NCI-H2171 (cell line): Measurements from ENCODE around the gene LRP1B.
A peak's percentile ranks its signal among the peaks of the same experiment; 100 is the strongest.
"Not testable (repeated sequence)": the region's sequence is repeated elsewhere in the genome, so short reads cannot be mapped to it uniquely, and the experiment has no call there.

Source experiments
- DNase-seq: peaks from one replicate; lab custom pipeline; 2025; lab: John Stamatoyannopoulos, UW

LRP1B gene

DNA sequence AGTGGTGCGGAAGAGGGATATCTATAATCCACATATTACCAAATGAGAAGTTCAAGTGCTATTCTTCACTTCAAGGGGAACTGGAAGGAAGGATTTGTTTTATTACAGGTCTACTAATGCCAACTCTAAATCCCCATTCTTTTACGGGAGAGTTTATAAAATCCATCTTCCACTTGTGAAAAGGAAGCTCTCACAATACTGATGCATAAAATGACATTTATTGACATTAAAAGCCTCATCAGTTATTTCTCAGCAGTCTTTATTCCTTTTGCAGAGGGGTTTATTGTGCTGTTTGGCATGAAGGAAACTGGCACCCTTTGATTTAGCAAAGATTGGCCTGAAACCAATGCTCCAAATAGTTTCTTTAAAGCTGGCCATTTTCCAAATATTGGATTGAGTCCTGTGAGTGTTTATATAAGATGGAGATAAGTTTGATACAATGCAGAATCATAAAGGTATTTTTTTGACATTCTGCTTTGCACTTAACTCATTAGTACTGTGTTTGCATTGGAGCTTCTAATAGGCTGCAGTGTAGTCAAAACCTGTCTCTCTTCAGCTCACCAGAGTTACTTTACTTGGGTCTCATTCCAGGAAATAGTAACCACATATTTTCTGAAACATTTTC lies 26.6 kb downstream of the LRP1B start:
- no peak for DNase-seq

DNA sequence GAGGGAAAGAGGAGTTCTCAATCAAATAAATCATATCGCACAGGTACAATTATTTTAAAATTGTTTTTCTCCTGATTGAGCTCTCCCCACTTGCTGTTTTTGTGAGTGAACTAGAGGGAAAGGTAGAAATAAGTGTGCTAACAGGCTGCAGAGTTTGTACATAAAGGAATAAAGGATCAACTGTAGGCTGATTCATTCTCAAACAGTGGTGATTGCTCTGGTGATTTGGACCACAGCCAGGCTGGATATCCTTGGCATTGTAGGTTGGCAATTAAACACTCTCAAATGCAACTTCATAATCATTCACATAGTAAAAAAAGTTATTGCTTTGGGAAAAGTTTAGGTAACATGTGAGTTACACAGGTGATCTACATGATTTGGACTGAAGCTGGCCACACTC lies 29.8 kb downstream of the LRP1B start:
- no peak for DNase-seq

DNA sequence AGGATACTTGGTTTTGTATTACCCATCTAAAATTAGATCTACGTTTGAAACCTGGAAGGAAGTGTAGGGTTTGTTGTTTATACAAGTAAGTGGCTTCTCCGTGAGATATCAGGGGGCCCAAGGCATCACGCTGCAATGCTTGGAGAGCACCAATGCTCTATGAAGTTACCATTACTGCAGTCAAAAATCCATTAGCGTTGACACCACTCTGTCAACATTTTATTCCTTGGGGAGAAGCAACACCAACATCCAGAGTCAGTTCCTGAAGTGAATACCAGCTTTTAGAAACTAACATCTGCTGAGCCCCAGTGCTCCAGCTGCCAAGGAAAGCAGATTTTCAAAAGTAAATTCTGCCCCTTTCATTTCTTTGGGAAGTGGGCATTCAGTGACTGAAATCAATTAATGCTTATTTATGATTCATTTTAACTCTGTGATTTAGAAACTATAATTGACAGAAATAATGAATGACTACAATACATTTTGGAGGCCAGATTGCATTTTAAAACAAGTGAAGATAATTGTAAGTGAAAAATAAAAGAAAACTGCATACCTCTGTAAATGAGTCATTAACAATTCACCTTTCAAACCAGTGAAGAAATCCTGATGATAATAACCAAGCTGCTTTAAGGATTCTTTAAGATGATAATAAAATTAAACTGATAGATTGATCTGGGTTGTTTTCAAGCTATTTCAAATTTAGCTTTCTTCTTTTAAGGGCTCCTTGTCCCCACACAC lies 30.5 kb downstream of the LRP1B start:
- peak; percentile 60 for DNase-seq

- DNase-seq, result no peak
Observed at GRCh38 chr2:142097711-142098110, 33.1 kb downstream of the LRP1B start.

DNA sequence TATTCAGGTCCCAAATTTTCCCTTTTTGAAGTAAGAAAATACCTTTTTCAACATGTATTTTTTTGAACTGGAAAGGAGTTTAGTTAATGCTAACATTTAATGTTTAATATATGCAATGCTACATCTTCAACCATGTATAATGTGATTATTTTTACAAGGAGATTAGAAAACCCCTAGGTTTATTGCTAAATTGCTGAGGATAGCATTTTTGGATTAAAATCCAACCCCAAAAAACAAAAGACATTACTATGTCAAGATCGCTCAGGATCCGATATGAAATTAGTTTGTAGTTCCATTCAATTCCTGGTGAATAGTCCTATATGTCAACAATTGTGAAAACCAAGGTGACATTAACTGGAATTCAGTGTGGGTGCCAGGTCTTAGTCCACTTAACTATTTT lies 35.2 kb downstream of the LRP1B start:
- no peak for DNase-seq

- DNase-seq, result no peak
Observed at GRCh38 chr2:142094233-142094632, 36.6 kb downstream of the LRP1B start.

DNA sequence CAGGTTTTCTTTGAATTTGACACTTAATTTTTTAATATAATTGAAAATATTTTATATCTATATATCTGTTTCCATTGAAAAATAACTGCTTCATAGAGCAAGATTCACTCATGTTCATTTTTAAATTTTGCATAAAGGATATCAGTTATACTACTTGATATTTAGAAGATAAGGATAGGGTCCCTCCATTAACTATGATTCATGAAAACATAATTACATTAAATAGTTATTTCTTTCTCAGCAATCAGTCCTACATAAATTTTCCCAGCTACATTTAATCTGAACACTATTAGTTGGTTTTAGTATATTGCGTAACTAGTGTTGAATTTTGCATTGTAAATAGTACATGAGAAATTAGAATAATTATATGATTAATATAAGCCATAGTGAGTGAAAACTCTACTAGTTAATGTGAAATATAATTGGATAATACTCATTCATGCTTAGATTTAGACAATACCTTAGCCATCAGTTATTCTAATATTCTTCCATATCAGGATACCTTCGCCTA lies 42.7 kb downstream of the LRP1B start:
- no peak for DNase-seq

- DNase-seq, result not testable (repeated sequence)
Observed at GRCh38 chr2:142087585-142087984, 43.2 kb downstream of the LRP1B start.

DNA sequence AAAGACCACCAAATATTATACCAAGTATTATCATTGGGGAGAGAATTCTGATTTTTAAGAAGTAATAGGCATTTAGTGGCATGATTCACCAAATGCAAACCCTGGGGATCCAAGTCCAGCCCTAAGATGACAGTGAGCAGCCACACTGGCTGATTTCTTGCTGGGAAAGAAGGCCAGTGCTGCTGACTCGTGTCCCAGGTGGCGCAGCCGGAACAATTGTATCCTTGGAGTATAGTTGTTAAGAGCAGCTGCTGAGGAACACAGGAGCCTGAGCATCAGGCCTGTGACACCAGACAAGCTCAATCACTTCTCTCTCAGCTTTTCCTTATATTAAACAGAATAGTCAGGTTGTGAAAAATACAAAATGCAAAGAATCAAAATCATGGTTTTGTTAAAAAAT lies 48.4 kb downstream of the LRP1B start:
- DNase-seq, result no peak

GRCh38 chr2:142076317-142076716 lies 54.5 kb downstream of the LRP1B start:
- DNase-seq, result no peak

GRCh38 chr2:142075826-142076225 lies 55.0 kb downstream of the LRP1B start:
- DNase-seq, result no peak

DNA sequence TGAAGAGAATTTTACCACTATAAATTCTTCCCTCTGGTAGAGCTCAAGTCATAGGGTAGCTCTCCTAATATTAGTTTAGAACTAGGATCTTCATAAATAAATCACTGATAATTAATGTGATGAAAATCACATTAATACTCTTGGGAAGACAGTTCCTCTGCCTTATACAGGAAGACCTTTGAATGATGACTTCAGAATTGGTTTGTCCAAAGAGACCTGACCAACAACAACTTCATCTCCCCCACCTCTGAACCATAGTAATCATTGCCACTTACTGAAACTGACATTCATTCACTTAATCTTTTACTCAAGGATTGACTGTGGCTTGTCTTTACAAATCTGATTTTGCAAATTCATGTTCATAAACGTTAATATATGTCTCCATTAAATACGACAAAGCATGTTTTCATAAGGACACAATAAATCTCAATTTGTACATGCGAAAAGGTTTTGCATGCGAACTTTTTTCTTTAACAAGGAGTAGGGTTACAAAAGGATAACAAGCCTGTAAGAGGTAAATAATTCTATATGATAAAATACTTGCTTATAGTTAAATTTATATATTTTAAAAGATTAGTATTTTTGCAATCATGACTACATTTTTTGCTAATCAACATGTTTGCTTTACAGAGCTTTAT lies 61.4 kb downstream of the LRP1B start:
- no peak for DNase-seq

GRCh38 chr2:142065700-142066099 lies 65.1 kb downstream of the LRP1B start:
- peak; percentile 74 for DNase-seq

DNA sequence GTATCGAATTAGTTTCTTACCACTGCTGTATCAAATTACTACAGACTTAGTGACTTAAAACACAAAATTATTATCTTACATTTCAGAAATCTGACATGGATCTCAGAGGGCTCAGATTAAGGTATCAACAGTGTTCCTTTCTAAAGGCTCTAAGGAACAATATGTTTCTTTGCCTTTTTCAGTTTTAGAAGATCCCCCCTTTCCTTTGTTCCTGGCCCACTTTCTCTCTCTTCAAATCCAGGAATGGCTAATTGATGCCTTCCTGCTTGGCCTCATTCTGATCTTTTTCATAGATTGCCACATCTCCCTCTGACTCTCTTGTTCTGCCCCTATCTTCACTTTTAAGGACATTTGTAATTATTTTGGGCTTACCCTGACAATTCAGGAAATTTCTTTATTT lies 65.7 kb downstream of the LRP1B start:
- no peak for DNase-seq

DNA sequence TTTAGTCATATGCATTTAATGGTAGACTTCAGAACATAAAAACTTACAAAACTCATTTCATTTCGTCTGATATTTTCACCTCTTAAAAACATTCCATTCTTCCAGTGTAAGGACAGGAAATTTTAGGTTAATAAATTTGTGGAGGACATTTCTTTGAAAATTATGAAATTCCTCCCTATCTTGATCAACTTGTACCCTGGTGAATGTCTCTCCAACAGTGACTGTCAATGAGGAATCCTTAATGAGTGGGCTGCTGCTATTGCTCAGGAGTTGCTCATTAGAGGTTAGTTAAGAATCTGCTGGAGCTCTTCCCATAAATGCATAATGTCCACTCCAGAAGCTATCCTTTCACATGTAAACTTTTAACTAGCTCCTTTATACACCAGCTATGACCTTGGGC lies 69.1 kb downstream of the LRP1B start:
- DNase-seq, result no peak

GRCh38 chr2:142058149-142058548 lies 72.7 kb downstream of the LRP1B start:
- no peak for DNase-seq

DNA sequence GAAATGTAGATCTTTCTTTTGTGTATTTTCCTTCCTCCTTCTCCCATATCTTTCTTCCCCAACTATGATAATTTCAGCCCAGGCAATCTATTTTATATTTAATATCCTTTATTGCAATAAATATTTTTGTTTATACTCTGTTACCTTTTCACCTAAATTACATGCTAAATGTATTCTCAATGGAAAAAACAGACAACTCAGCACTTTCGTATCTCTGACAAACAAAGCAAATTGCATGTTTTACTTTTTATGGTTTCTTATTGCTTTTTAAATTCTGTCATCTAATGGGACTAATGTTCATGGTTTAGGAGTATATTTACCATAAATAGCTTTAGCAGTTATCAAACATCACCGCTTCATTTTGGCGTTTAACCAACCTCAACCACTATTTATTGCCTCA lies 74.0 kb downstream of the LRP1B start:
- no peak for DNase-seq

DNA sequence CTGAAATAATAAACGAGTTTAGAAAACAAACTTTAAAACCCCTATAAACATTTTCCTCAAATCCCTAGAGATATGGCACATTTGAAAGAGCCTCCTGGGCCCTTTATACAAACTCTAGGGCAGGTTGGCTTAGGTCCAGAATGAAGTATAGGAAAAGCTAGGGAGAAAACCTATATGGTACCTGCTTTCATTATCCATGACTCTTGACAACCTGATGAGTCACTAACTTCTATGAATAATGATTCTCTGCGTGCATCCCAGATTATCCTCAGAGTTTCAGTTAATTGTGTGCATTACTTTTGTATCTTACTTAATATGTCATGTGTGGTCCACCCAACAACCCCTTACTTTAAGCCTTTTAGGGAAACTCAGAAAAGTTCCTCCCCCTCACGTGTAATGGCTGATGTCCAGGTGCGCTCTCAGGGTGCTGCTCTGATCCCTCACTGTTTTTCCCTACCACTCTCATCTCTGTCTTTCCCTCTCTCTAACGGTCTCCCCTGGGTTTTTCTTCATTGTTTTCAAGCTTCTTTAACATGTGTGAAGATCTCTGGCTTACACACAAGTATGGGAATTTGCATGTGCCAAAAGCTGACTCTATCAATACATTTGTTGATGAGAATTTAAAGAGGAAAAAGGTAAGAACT lies 78.5 kb downstream of the LRP1B start:
- no peak for DNase-seq

DNA sequence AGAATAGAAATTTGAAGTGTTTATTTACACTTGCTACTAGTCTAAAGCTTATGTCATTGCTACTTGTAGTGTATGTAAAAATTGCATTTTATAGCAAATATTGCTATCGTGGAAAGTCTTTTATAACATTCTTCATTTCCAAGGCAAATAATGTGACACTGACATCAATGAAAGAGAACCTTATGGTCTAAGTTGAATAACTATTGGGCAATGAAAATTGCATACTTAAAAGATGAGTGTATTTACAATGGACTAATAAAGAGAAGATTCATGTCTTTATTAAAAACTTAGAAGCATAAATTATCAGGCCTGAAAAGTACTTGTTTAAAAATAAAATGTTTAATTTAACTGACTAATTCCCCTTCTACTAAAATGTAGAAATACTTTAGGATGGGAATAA lies 82.2 kb downstream of the LRP1B start:
- DNase-seq, result no peak

- DNase-seq, result no peak
Observed at GRCh38 chr2:142045641-142046040, 85.2 kb downstream of the LRP1B start.

- DNase-seq, result no peak
Observed at GRCh38 chr2:142044197-142044596, 86.6 kb downstream of the LRP1B start.

- no peak for DNase-seq
Observed at GRCh38 chr2:142042536-142043199, 88.1 kb downstream of the LRP1B start.
